ENCODE results near the gene WDR93. TPM values are rescaled to one million over a fixed set of nuclear protein-coding genes. Genes with fewer than 3 reads are reported as not detected.

The WDR93 gene
- total RNA-seq, 2 experiments from 2014 or later, result 0.11 TPM; not detected in 1

DNA sequence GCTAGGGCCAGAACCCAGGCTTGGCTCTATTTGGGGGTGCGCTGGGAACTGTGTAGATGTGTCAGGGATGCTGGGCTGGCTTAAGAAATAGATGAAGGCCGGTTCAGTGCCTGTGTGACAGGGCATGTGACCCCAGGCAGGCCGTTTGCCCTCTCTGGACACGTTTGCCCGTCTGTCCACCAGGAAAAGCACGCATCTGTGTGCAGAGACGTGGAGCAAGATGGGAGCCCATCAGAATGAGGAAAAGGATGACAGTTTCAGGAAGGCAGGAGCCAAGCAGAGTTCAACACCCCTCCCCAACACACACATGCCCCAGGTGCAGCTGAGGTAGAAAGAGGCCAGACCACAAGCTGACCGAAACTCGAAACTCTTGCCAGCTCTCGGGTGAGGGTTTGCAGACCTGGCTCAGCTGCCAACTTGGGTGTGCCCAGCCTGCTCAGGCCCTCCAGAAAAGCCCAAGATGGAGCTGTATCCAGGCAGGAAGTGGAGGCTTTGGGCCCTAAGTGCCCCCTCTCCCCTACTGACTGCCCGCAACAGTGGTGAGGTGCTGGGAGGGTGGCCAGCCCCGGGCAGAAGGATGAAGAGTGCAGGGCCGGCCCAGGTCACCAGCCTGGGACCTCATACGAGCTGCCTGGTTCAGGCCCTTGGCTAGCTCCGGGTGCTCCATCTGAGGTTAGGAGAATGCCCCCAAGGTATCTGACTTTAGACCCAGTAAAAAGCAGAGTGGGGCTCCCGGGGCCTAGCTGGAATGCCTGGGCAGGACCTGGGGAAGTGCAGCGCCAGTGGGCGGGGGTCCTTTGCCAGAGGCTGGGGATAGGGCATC lies 70.6 kb downstream of the WDR93 start:
- POLR2A ChIA-PET, result interaction anchor here (1.1 kb wide), 1 partner anchor 11 kb away, joined by 3 read pairs; no protein-coding TSS in a partner anchor
- CTCF ChIA-PET, result interaction anchor here (0.6 to 4.1 kb wide), 11 partner anchors 9 to 341 kb away, joined by 3 to 19 read pairs (median 3); partner anchors contain the start of genes IDH2 and MESP1

DNA sequence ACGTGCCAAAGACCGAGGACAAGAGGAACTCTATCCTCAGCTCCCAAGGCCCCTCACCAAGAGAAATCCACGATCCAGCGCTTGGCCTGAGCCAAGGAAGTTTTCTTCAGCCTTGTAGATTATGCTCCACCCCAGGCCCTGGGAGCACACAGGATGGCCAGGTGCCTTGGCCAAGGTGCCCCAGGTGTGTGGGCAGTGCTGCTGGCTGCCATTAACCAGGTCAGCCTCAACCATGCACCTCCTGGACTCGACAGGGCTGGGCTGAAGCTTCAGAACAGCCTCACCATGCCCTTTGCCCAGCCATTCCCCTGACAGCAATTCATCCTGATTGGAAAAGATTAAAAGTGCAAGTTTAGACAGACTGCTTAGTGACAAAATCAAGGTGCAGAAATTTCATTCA lies 71.3 kb downstream of the WDR93 start:
- ChIA-PET POLR2A (no interaction called here), CTCF (interaction anchor here (0.9 to 4.1 kb wide), 7 partner anchors 10 to 341 kb away, joined by 3 to 19 read pairs (median 3); partner anchors contain the start of genes IDH2 and MESP1)

DNA sequence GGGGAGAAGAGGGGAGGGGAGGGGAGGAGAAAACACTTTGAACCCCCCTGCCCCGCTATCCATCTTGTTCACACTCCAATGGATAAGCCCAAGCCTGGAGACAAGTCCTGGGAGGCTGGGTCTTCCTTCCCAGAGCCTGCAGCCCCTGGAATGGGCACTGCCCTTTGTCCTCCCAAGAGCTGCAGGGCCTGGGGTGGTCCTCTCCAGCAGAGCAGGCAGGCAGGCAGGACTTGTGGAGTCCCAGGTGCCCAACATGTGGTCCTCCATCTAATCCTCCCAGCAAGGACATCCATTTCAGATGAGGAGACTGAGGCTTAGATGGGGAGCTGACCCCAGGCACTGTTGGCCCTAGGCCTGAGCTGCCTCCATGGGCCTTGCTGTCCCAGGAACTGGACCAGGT lies 75.1 kb downstream of the WDR93 start:
- ChIA-PET CTCF (interaction anchor here (0.6 to 0.7 kb wide), 2 partner anchors 116 to 156 kb away, joined by 3 to 4 read pairs; no protein-coding TSS in a partner anchor), POLR2A (no interaction called here)

DNA sequence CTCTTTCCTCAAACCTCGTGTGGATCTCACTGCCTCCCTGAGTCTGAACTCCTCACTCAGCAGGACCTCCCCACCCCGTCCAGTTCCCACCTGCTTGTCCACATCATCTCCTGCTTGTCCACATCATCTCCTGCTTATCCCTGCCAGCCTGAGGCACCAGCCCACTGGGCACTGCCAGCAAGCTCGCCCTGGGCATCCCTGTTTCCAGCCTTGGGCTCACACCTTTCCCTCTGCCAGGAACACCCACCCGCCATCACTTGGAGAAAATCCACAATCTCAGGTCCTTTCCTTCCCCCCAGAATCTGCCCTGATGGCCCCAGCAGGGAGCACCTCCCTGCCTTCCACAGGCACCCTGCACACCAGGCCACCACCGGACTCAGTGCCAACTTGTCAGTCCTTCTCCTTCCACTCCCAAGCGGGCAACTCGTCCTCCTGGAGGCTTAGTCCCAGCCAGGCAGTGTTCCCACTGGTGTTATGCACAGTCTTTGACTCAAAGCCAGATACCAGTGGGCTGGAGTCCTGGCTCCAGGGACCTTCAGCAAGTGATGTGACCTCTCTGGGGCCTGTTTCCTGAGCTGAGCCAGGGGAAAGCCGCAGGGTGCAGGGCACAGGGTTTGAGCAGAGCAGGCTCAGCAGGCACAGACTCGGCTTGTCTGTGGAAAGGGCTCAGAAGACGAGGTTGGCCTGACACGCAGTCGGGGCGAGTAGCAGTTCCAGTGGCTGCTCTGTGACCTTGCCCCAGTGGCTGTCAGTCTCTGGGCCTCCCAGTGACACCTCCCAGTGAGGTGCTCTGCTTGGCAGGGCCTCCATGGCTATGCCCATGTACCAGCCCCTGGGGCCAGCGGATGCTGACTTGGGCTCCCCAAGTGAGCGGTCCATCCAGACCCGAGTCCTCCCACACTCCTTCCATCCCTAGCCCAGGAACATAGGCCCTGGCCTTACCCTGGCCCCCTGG lies 76.0 kb downstream of the WDR93 start:
- POLR2A ChIA-PET, result no interaction called here

DNA sequence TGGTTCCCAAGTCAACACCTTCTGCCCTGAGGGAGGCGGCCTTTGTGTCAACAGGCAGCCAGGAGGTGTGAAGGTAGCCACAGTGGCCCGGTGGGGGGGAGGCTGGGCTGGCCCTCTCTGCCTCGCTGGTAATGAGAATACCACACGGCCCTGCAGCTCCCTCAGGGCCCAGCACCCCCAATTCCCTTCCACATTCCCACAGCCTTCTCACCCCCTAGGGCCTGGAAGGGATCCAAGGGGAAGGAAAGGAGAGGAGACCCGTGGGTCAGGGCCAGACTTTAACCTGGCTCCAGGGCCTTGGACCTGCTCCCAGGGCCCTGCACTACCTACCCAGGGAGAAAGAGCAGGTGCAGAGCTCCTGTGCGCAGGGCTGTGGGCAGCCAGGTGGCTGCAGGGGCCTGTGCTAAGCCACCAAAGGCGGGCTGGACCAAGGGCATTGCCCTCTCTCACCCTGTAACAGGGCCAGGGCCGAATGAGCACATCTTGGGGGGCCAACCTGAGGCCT lies 76.9 kb downstream of the WDR93 start:
- ChIA-PET CTCF (interaction anchor here (0.5 kb wide), 1 partner anchor 29 kb away, joined by 3 read pairs; no protein-coding TSS in a partner anchor), POLR2A (no interaction called here)

More for the DNA sequence above, 76.0 kb downstream of the WDR93 start:
- CTCF ChIA-PET, result interaction anchor here (0.6 to 0.7 kb wide), 2 partner anchors 117 to 155 kb away, joined by 3 to 4 read pairs; no protein-coding TSS in a partner anchor

DNA sequence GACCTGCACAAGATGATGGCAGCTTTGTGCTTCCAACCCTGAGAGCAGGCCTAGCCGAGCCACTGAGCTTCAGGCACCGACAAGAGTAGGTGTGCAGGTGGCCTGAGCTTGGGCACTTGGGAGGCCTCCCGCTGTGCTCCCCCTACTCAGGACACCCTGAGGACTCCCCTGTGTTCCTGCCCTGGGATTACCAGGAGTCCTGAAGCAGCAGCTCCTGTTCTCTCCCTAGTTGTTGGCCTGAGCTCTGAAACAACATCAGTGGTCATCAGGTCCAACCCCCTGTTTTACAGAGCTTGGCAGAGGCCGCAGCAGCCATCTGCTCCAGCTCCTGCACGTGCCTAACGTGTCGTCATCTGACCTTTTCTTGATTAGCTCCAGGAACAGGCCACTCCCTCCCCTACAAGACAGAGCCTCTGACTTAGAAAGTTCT lies 77.5 kb downstream of the WDR93 start:
- CTCF ChIA-PET, result interaction anchor here (0.5 to 1.0 kb wide), 3 partner anchors 15 to 320 kb away, joined by 3 to 4 read pairs (median 4); no protein-coding TSS in a partner anchor
- POLR2A ChIA-PET, result no interaction called here

DNA sequence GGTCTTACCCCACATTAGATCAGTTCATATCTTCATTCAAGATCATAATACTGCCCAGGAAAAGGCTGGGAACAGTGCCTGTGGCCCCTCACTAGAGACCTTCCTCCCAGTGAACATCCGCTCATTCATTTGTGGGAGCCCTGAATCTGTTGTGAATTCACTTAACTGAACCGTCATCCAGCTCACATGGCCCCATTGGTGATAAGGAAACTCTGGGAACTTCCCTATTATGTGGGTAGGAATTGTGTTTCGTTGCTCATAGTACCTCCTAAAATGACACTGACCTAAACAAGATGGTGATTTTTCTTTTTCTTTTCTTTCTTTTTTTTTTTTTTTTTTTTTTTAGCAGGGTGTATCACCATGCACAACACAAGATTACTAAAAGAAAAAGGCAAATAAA lies 78.8 kb downstream of the WDR93 start:
- ChIA-PET CTCF (interaction anchor here (0.6 kb wide), 1 partner anchor 1170 kb away, joined by 5 read pairs; no protein-coding TSS in a partner anchor), POLR2A (no interaction called here)

DNA sequence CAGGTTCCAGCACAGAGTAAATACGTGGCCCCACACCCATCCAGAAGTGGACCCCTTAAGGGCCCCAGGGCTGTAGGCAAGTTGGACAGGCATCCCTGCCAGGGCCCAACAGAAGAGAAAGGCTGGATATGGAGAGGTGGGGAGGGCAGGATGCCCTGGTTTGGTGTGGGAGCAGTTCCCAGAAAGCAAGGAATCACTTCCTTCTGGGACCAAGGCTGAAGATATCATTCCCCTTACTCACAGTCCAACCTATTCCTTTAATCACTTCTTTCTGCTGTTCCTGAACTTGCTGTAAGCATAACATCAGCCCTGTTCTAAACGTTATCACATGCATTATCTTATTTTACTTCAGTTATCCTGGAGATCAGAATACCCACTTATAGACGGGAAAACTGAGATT lies 79.4 kb downstream of the WDR93 start:
- ChIA-PET CTCF (no interaction called here), POLR2A (no interaction called here)

DNA sequence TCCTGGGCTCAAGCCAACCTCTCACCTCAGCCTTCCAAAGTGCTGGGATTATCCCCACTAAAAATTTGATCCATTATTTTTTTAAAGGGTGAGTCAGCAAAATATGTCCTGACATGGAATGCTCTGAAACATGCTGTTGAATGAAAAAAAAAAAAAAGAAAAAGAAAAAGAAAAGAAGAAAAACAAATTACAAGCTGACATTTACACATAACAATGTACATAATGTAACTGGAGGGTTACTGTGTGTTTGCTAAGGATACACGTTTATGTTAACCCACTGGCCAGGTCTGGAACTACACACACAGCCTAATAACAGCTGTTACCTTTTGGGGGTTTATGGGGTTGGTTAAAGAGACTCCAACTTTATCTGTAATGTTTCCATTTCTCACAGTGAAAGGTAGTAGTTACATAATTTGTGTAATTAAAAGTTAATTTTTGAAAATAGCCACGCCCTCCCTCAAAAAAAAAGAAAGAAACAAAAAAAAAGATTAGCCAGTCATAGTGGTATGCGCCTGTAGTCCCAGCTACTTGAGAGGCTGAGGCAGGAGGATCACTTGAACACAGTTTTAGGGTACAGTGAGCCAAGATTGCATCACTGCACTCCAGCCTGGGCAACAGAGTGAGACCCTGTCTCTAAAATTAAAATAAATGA lies 82.4 kb downstream of the WDR93 start:
- ChIA-PET POLR2A (no interaction called here), CTCF (interaction anchor here (0.7 to 4.0 kb wide), 3 partner anchors 9 to 66 kb away, joined by 3 to 15 read pairs (median 4); no protein-coding TSS in a partner anchor)

DNA sequence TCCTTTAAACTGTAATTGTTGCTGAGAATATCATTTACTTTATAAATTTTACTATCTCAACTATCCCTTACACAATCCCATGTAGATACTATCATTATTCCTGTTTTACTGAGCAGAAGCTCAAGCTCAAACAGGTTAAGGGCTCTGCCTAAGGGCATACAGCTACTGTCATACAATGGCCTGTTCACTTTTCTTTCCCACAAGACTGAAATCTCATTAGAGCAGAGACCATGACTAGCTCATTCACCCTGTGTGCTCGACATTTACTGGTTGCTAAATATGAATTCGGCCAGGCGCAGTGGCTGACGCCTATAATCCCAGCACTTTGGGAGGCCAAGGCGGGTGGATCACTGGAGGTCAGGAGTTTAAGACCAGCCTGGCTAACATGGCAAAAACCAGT lies 83.9 kb downstream of the WDR93 start:
- CTCF ChIA-PET, result interaction anchor here (1.0 to 4.0 kb wide), 2 partner anchors 13 to 16 kb away, joined by 3 to 15 read pairs; no protein-coding TSS in a partner anchor
- POLR2A ChIA-PET, result no interaction called here

DNA sequence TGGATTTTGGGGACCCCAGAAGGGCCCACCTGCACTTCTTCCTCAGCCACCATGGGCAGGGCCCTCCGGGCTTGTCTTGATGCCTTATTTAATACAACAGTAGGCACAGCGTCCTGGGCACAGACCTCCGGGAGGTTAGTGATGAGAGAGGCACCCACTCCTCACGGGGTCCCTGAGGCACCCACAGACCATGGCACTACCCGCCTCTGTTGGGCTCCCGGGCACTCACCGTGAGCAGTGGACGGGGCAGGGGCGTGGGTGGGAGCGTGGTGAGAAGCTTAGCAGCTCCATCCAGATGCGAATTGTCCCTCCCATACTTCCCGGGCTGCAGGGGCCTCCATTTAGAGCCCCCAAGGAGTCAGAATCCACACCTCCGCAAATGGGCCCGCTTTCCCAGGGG lies 85.2 kb downstream of the WDR93 start:
- ChIA-PET CTCF (no interaction called here), POLR2A (no interaction called here)

DNA sequence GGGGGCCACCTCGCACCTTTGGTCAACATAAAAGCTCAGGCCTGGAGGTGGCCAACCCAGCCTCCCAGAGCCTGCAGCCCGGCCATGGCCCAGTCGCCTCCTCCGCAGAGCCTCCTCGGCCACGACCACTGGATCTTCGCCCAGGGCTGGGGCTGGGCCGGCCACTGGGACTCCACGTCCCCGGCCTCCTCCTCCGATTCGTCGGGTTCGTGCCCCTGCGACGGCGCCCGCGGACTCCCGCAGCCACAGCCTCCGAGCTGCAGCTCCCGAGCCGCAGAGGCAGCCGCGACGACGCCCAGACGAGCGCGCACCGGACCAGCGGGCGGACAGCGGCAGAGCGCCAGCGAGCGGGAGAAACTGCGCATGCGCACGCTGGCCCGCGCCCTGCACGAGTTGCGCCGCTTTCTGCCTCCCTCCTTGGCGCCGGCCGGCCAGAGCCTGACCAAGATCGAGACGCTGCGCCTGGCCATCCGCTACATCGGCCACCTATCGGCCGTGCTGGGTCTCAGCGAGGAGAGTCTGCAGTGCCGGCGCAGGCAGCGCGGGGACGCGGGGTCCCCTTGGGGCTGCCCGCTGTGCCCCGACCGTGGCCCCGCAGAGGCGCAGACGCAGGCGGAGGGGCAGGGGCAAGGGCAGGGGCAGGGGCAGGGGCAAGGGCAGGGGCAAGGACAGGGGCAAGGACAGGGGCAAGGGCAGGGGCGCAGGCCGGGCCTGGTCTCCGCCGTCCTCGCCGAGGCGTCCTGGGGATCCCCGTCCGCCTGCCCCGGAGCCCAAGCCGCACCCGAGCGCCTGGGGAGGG lies 85.9 kb downstream of the WDR93 start, which contains the start of gene MESP2:
TSS of gene MESP2 (plus strand) at position 59 of the 799 bp plus-strand sequence. CDS start at position 85, 26 bp downstream.
- ChIA-PET POLR2A (no interaction called here), CTCF (no interaction called here)

DNA sequence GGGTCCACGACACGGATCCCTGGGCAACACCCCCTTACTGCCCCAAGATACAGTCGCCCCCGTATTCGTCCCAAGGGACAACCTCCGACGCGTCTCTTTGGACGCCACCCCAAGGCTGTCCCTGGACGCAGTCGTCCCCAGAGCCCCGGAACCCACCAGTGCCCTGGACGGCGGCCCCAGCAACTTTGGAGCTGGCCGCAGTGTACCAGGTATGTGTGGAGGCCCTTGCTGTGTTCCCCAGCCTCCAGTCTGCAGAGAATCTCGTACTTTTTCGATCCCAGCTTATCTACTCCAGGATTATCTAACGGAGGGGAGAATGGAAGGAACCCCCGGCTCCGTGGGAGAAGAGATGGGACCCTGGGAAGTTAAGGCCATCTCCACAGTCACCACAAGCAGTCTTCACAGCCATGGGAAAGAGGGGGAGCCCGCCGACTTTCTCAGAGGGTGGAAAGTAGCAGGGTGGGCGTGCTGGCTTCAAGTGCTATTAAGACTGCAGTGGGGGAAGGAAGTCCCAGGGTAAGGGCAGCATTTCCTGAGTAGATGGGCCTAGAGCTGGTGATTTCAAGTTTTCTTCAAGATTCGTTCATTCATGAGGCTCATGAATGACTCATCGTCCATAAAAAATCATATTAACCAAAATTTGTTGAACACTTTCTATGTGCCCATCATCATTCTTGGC lies 86.6 kb downstream of the WDR93 start:
- CTCF ChIA-PET, result interaction anchor here (1.0 kb wide), 1 partner anchor 16 kb away, joined by 3 read pairs; no protein-coding TSS in a partner anchor

DNA sequence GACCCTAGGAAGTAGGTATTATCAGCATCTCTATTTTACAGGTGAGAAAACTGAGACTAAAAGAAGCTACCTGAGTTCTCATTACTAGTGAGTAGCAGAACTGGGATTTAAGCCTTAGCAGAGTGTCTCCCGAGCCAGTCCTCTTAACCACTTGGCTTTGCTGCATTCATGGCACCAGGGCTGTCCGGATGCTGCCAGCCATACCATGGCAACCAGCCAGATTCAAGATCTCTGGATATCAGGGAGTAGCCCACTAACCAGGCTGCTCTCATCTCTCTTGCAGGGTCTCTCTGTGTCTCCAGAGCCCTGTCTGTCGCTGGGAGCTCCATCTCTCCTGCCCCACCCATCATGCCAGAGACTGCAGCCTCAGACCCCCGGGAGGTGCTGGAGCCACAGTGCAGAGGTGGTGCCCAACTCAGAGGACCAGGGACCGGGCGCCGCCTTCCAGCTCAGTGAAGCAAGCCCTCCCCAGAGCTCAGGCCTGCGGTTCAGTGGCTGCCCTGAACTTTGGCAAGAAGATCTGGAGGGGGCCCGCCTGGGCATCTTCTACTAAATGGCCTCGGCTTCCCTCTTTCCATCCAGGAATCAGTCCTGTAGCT lies 87.3 kb downstream of the WDR93 start:
- ChIA-PET POLR2A (interaction anchor here (1.1 kb wide), 1 partner anchor 115 kb away, joined by 3 read pairs; the partner anchor contains the start of gene AP3S2), CTCF (interaction anchor here (1.0 kb wide), 1 partner anchor 17 kb away, joined by 3 read pairs; no protein-coding TSS in a partner anchor)

More for the DNA sequence above, 86.6 kb downstream of the WDR93 start:
- POLR2A ChIA-PET, result interaction anchor here (1.1 kb wide), 1 partner anchor 116 kb away, joined by 3 read pairs; the partner anchor contains the start of gene AP3S2

DNA sequence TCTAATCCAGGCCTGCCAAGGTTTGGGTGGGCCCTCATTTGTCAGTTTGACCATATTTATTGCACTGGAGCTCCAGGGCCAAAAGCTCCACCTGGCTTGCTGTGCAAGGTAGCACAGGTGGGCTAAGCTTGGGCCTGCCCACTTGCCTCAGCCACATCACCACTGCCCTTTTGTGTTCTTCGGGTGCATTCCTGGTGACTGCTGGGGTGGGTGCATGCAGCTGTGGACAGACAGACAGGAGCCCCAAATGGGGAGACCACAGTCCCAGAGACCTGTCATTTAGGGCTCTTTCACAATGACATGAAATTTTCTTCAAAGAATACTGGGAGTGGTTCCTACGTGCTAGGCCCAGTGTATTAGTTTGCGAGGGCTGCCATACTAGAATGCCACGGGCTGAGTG lies 88.2 kb downstream of the WDR93 start:
- CTCF ChIA-PET, result no interaction called here
- POLR2A ChIA-PET, result no interaction called here

DNA sequence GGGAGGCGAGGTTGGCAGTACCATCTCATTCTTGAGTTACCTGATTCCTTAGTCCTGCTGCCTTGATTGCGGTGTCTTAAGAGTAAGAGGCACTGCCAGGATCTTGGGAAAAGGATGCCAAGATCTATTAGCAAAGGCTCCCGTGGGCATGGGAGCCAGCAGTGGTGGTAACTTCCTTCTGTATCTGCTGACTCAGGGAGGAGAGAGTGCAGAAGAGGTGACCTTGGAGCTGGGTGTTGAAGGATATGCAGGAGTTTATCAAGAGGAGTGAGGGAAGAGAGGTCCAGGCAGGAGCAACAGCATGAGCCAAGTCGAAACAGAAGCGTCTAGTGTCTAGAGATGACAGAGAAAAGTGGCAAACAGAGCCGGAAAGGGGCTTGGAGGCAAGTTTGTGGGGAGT lies 90.0 kb downstream of the WDR93 start:
- ChIA-PET CTCF (interaction anchor here (0.6 kb wide), 1 partner anchor 41 kb away, joined by 3 read pairs; no protein-coding TSS in a partner anchor), POLR2A (no interaction called here)

DNA sequence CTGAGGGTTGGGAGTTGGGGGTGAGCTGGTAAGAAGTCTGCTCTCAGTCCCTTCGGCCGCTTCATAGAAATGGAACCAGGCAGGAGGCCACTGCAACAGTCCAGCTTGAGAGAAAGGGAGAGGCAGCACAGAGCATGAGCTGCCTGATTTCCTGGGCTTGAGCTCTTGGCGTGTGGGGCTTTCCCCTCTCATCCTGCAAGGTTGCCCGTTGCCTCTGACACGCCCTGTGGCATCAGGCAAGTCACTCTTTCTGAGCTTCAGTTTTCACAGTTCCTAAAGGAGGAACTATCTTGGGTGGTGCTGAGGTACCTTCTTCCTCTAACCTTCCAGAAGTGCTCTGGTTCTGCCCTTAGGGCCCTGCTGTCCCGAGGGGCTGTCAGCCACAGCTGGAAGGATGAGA lies 90.4 kb downstream of the WDR93 start:
- CTCF ChIA-PET, result interaction anchor here (0.6 kb wide), 1 partner anchor 41 kb away, joined by 3 read pairs; no protein-coding TSS in a partner anchor
- POLR2A ChIA-PET, result no interaction called here
